ENCODE measurements around the gene CENPX.

Gene CENPX

GRCh38 chr17:82022310-82022980 is at the start of gene CENPX:
CENPX (minus strand) TSS chr17:82022878; CDS start chr17:82022861, 17 bp downstream.
- no peak for DNase-seq

DNA sequence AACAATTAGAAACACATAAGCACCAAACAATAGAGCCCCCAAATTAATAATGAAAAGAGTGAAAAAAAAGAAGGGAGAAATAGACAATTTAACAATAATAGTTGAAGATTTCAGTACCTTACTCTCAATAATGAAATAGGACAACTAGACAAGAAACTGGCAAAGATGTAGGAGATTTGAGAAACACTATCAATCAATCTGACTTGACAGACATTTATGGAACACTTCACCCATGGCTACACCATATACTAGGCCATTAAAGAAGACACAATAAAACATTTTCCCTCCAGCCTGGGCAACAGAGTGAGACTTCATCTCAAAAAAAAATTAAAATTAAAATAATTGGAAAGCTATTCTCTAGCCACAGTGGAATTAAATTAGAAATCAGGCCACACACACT is 47.9 kb upstream of the CENPX start:
- no peak for DNase-seq

- peak; percentile 51 to 59 for DNase-seq
Observed at GRCh38 chr17:82065638-82066303, 43.1 kb upstream of the CENPX start, which contains the start of gene DUS1L. DUS1L (minus strand) TSS chr17:82065804; CDS start chr17:82065059, 745 bp downstream.

GRCh38 chr17:82065193-82065637 is 42.5 kb upstream of the CENPX start:
- no peak for DNase-seq

GRCh38 chr17:82064433-82065192 is 41.9 kb upstream of the CENPX start:
- DNase-seq, result no peak

DNA sequence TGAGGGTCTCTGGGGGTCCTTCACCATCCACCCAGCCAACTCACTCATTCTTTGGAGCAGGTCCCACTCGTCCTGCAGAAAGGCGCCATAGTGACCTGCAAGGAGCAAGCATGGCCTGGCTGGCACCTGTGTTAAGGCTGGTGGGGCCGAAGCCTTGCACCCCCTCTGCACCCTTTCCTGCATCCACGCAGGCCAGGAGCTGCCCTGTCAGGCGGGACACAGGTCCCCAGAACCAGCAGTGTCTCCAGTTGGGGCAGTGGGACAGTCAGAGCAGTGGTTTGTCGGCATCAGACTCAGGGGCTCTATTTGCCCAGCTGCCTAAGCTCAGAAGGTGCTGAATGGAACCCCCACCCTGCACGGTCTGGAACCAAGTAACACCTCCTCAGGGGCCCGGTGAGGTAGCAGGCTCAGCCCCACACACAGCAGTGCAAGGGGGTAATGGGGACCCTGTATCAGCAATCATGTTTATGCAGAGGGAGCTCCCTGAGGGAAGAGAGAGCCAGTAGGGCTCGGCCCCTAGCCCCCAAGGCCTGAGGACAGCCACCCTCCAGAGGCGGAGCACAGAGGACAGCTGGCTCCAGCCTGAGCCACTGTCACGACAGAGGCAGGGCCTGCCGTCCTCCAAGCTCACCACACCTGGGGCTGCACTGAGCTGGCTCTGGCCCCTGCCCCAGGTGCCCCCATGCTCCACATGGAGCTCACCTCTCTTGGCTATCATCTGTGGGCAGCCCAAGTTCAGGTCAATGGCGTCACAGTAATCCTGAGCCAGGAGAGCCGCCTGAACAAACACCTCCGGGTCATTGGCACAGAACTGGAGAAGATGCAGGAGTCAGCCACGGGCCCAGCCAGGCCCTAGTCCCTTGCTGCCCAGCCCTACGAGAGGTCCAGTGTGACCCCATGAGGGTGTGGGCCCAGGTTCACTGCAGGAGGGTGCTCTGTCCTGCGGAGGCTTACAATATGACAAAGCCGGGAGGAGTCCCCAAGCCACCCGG is 41.0 kb upstream of the CENPX start:
- DNase-seq, result no peak

GRCh38 chr17:82062984-82063368 is 40.3 kb upstream of the CENPX start:
- DNase-seq, result no peak

DNA sequence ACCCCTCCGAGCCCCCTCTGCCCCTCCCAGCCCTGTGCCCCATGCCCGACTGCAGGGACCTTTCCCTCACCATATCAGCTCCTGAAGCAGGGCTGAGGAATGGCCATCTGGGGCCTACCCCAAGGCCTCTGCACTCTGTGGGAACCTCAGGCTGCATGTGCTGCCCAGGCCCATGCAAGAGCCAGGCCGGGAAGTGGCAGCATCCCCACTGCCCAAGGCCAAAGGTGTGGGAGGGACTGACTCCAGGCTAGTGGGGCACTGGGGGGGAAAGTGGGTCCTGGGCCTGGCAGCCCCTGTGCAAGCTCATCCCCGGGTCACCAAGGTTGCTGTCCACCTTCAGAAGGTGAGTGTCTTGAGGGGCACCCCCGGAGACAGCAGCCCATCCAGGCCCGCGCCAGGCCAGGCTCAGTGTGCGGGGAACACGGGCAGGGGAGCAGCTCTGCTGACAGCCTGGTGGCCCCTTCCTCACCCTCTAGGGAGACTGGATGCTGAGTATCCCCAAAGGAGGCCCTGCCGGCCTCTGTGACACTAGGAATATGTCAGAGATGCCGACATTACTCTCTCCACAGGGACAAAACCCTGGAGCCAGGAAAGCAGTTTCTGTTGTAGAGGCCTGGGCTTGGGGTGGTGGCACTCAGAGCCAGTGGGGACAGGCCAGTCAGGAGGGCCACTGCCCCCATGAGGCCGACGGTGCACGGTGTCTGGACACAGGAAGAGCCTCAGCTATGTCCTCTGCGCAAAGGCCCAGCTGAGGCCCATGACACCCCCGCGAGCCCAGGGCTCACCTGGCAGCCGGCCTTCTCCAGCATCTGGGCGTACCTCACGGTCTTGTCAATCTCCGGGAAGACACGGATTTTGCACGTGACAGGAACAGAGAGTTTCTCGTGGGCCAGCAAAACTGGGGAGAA is 39.7 kb upstream of the CENPX start:
- DNase-seq, result no peak

DNA sequence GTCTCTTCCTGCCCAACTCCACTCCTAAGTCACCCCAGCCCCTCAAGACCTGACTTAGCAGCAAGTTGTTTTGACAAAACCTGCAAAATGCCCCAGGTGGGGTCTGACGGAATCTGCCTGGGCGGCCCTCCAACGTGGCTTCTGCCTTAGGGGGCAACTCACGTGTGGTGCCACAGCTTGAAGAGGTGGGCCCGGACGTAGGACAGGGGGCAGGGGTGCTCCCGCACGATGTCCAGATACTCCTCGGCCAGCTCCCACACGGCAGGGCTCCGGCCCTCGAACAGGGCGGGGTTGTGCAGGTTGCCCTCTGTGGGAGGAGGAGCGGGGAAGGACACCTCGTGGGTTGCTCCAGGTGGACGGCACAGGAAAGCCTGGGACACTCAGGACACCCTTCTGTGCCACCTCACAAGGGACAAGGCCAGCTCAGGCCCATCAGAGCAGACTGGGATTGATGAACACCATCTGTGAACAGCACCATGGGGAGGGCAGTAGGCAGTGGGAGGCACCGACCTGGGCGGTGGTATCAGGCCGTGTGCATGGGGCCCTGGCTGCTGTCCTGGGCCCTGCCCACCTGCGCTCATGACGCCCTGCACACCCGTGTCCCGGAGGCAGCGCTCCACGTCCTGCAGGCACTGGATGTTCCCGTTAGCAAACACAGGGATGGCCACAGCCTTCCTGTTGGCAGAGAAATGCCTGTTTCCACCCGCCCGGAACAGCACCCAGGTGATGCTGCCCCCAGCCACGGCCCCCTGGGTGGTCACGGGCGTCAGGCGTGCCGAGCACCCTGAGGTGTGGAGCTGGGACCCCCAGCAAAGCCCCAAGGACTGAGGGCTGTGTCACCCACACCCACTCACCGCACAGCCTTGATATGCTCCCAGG is 38.6 kb upstream of the CENPX start:
- no peak for DNase-seq

- DNase-seq, result no peak
Observed at GRCh38 chr17:82060614-82061013, 37.9 kb upstream of the CENPX start.

- DNase-seq, result no peak
Observed at GRCh38 chr17:82060001-82060380, 37.3 kb upstream of the CENPX start.

GRCh38 chr17:82059272-82060000 is 36.8 kb upstream of the CENPX start:
- DNase-seq, result no peak

DNA sequence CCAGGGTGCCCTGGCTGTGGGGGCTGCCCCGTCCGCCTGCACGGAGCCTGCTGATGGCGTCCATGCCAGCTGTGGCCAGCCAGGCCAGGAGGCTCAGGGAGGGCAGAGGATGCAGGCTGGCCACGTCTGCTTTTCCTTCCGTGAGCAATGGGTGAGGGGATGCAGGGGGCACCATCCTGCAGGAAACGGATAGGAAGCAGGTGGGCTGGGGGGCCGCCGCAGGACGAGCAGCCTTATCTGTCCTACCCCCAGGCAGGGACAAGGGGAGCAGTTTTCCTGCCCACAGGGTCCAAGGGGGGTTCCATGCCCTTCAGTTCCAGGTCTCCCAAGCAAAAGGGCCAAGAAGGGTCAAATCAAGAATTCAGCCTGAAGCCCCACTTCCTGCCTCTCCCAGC is 36.2 kb upstream of the CENPX start:
- no peak for DNase-seq

DNA sequence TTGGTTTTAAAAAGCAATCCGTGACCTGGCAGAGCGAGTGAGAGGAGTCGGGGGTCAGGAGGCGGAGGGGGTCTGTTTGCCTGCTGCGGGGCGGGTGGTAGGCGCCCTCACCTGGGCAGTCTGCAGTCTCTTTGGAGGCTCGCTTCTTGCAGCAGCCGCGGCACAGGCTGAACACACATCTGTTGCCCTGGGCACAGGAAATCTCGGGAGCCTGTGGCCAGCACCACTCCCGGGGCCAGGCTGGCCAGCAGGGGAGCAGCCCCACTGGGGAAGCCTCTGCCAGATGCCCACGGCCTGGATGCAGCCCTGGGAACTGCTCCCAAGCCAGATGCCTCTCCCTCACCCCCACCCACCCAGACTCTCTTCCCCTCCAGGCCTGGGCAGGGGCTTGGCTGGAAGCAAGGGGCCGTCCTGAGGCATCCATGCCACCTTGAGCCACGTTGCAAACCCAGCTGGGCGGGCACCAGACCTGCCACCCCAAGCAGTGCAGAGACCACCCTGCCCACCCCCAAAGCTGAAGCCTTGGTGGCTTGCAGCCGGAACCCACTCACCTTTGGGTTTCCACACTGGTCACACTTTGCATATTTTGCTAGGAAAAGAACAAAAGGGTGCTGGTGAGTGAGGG is 35.7 kb upstream of the CENPX start:
- no peak for DNase-seq

- no peak for DNase-seq
Observed at GRCh38 chr17:82056729-82057621, 34.3 kb upstream of the CENPX start.

DNA sequence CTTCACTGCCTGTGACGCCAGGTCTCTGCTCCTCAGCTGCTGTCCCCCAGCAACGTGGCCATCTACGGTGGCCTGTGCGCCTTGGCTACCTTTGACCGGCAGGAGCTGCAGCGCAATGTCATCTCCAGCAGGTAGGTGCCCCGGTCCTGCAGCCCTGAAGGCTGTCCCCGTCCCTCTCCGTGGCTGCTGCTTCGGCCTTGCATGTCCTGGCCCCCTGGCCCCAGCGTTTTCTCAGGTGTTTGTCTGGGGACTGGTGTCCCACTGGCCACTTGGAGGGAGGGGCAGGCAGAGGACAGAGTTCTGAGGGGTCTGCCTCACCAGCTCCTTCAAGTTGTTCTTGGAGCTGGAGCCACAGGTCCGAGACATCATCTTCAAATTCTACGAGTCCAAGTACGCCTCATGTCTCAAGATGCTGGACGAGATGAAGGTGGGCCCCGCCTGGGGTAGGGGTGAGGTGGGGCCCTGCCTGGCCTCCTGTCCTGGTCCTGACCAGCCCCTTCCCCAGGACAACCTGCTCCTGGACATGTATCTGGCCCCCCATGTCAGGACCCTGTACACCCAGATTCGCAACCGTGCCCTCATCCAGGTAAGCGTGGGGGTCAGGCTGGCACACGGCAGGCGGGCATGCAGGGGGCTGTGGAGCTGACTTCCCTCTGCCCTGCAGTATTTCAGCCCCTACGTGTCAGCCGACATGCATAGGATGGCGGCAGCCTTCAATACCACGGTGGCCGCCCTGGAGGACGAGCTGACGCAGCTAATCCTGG is 33.5 kb upstream of the CENPX start:
- DNase-seq, result no peak
